ENCODE measurements around the gene RNGTT. TPM values are rescaled to one million over a fixed set of nuclear protein-coding genes. Genes with fewer than 3 reads are reported as not detected.

Gene RNGTT
- total RNA-seq, 1 donor = 38.0 TPM

DNA sequence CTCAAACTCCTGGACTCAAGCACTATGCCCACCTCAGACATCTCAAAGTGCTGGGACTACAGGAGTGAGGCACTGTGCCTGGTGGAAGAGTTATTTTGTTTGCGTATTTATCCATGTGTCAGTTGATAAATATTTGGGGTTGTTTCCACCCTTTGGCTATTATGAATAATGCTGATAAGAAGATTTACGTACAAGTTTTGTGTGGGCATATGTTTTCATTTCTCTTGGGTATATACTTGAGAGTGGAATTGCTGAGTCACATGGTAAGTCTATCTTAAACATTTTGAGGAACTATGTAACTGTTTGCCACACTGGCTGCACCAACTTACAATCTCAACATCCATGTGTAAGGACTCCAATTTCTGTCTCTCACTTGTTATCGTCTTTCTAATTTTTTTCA is 200.3 kb downstream of the RNGTT start:
- DNase-seq (ENCODE audit: low read depth) = peak; percentile 33
- H3K4me3 ChIP-seq (ENCODE audit: low read depth, low read length) = no peak overlapping the region
- TF ChIP-seq, protein P1, sequence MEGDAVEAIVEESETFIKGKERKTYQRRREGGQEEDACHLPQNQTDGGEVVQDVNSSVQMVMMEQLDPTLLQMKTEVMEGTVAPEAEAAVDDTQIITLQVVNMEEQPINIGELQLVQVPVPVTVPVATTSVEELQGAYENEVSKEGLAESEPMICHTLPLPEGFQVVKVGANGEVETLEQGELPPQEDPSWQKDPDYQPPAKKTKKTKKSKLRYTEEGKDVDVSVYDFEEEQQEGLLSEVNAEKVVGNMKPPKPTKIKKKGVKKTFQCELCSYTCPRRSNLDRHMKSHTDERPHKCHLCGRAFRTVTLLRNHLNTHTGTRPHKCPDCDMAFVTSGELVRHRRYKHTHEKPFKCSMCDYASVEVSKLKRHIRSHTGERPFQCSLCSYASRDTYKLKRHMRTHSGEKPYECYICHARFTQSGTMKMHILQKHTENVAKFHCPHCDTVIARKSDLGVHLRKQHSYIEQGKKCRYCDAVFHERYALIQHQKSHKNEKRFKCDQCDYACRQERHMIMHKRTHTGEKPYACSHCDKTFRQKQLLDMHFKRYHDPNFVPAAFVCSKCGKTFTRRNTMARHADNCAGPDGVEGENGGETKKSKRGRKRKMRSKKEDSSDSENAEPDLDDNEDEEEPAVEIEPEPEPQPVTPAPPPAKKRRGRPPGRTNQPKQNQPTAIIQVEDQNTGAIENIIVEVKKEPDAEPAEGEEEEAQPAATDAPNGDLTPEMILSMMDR (IDR thresholded peaks at IDR 0.05; ENCODE audit: insufficient read depth, low read depth, low read length) = no peak

DNA sequence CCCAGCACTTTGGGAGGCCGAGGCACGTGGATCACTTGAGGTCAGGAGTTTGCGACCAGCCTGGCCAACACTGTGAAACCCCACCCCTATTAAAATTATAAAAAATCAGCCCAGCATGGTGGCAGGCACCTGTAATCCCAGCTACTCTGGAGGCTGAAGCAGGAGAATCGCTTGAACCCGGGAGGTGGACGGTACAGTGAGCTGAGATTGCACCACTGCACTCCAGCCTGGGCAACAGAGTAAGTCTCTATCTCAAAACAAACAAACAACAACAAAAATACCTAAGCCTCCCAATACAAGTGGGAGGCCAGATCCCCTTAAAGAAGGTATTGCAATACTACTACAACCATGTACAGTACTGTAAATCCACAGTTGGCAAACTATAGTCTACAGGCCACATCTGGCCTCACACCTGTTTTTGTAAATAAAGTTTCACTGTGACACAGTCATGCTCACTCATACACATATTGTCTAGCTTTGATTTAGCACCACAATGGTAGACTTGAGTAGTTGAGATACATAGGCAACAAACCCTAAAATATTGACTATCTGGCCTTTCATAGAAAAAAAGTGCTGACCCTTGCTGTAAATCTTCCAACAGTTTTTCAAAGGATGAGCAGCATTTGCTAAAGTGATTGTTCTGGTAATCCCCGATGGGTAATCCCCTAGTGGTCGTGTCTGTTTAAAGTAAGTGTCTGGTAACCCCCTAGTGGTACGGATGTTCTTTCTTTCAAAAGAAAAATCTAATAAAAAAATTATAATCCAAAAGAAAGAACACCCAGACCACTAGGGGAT is 202.0 kb downstream of the RNGTT start:
- TF ChIP-seq, protein P1 (IDR thresholded peaks at IDR 0.05; ENCODE audit: insufficient read depth, low read depth, low read length) = no peak
- no peak overlapping the region for H3K4me3 ChIP-seq (ENCODE audit: low read depth, low read length)
- DNase-seq (ENCODE audit: low read depth) = no peak

DNA sequence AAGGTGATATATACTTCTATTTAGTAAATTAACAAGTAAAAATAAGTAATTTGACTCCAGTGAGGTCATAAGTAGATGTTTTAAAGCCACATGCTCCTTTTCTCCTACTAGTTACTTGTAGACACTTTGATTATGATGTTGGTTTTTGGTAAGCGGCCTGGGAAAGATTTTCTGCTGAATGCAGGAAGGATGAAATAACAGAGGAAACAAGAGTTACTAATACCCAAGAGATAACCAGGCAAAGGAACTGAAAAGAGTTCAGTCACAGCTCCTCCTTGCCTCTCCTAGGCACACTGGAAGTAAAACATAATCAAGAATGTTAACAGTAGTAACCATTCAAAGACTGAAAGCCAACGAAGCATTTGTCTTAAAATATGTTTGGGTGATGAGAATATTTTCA is 203.3 kb downstream of the RNGTT start:
- no peak overlapping the region for H3K4me3 ChIP-seq (ENCODE audit: low read depth, low read length)
- no peak for DNase-seq (ENCODE audit: low read depth)
- TF ChIP-seq, protein P1 (IDR thresholded peaks at IDR 0.05; ENCODE audit: insufficient read depth, low read depth, low read length) = no peak

DNA sequence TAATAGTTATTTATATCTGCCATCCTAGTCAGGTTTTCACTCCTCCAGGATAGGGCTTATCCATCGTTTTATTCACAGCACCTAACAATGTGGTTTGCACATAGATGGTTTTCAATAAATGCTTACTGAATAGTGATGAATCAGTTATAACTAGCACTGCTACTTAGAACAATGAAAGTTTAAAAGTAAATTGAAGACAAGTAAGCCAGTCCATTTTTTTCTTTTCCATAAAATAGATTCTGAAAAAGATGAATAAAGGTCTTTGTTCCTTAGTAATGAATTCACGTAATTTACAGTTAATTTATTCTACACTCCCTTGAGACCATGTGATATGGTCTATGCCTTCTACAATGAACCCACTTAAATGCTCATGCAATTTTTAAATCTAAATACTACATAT is 212.5 kb downstream of the RNGTT start:
- DNase-seq (ENCODE audit: low read depth) = no peak
- TF ChIP-seq, protein P1 (IDR thresholded peaks at IDR 0.05; ENCODE audit: insufficient read depth, low read depth, low read length) = no peak

DNA sequence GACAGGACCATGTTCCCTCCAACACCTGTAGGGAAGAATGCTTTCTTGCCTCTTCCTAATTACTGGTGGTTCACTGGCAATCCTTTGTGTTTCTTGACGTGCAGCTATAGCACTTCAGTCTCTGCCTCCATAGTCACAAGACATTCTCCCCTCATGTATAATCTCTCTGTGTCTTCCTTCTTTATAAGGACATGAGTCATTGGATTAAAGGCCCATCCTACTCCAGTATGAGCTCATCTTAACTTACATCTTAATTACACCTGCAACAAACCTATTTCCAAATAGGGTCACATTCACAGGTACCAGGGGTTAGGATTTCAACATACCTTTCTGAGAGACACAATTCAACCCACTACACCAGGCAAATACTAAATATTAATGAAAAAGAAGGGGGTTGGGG is 213.6 kb downstream of the RNGTT start:
- H3K4me3 ChIP-seq (ENCODE audit: low read depth, low read length) = no peak overlapping the region
- DNase-seq (ENCODE audit: low read depth) = no peak
- TF ChIP-seq, protein P1 (IDR thresholded peaks at IDR 0.05; ENCODE audit: insufficient read depth, low read depth, low read length) = no peak

More for the DNA sequence above, 212.5 kb downstream of the RNGTT start:
- H3K4me3 ChIP-seq (ENCODE audit: low read depth, low read length) = no peak overlapping the region

DNA sequence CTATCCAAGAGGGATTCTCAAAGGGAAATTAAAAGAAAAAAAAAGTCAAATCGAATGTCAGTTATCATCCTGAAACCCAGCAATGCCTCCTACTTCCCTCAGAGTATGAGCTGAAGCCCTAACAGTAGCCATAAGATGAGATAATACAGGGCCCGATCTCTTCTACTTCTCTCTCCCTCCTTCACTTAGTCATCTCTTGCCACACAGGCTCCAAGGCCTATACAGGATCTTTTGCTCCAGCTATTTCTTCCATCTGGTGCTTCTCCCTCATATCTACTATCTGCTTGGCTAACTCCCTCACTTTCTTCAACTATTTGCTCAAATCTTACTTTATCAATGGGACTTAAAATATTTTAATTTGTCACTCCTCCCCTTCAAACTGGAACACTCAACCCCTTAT is 215.3 kb downstream of the RNGTT start:
- H3K4me3 ChIP-seq (ENCODE audit: low read depth, low read length) = no peak overlapping the region
- DNase-seq (ENCODE audit: low read depth) = no peak
- TF ChIP-seq, protein P1 (IDR thresholded peaks at IDR 0.05; ENCODE audit: insufficient read depth, low read depth, low read length) = no peak

DNA sequence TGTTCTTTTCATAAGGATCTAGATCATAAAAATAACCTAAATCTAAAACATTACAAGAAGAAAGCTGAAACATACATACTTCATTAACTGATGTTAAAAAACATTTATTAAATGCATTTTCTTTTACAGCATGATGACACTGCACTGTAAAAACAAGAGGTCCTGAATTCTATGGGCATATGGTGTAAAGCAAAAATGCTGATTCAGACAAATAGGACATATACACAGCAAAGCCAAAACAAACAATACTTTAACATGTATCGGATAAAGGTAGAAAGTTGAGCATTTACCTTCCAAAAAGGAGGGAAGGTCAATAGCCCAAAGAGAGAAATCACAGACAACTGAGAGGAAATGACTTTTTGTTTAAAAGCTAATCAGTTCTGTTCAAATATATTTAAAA is 221.5 kb downstream of the RNGTT start:
- H3K4me3 ChIP-seq (ENCODE audit: low read depth, low read length) = no peak overlapping the region
- TF ChIP-seq, protein P1 (IDR thresholded peaks at IDR 0.05; ENCODE audit: insufficient read depth, low read depth, low read length) = no peak
- DNase-seq (ENCODE audit: low read depth) = no peak
